Karpas-422 (cell line): ENCODE data around the gene SIVA1. TPM values are rescaled to one million over a fixed set of nuclear protein-coding genes. Genes with fewer than 3 reads are reported as not detected.

Experiments used
- DNase-seq: peaks from one replicate; pipeline ENCODE4 v3.0.0-alpha.2; 2015
- H2AFZ ChIP-seq: fragments of 200-600 bp; sonication (generic); 2 replicates; pipeline ENCODE4 v1.6.1; 2014; ENCODE audit warnings: antibody characterized with exemption, low read length, mixed read lengths
- H3K27ac ChIP-seq: fragments of 200-600 bp; sonication (generic); 2 replicates; pipeline ENCODE4 v1.5.1; 2014; ENCODE audit warnings: mild to moderate bottlenecking, low read length, moderate library complexity
- H3K27me3 ChIP-seq: fragments of 200-600 bp; sonication (generic); 2 replicates; pipeline ENCODE4 v1.6.1; 2014; ENCODE audit warnings: low read length, mixed read lengths
- H3K36me3 ChIP-seq: fragments of 200-600 bp; sonication (generic); 2 replicates; pipeline ENCODE4 v1.6.1; 2014; ENCODE audit warnings: low read length, mixed read lengths; ENCODE audit not compliant: insufficient read depth
- H3K4me1 ChIP-seq: fragments of 200-600 bp; sonication (generic); 2 replicates; pipeline ENCODE4 v1.6.1; 2014; ENCODE audit warnings: mild to moderate bottlenecking, low read length, mixed read lengths
- H3K4me2 ChIP-seq: fragments of 200-600 bp; sonication (generic); 2 replicates; pipeline ENCODE4 v1.6.1; 2014; ENCODE audit warnings: low read length, low read depth, mild to moderate bottlenecking; ENCODE audit not compliant: poor library complexity, severe bottlenecking
- H3K4me3 ChIP-seq: fragments of 200-600 bp; sonication (generic); 2 replicates; pipeline ENCODE4 v1.5.1; 2014; ENCODE audit warnings: mild to moderate bottlenecking, antibody characterized with exemption, low read length, mixed read lengths
- H3K79me2 ChIP-seq: fragments of 200-600 bp; sonication (generic); 2 replicates; pipeline ENCODE4 v1.6.1; 2014; ENCODE audit warnings: mild to moderate bottlenecking, low read length, mixed read lengths
- H3K9ac ChIP-seq: fragments of 200-600 bp; sonication (generic); 2 replicates; pipeline ENCODE4 v1.6.0; 2014; ENCODE audit warnings: low read length
- H3K9me2 ChIP-seq: fragments of 200-600 bp; sonication (generic), shearing (Covaris generic); replicated peaks from 2 replicates; pipeline ENCODE4 v1.6.0; 2014; ENCODE audit warnings: mild to moderate bottlenecking, low read length, moderate library complexity; ENCODE audit not compliant: insufficient read depth
- H3K9me3 ChIP-seq: fragments of 300-700, 200-600 bp; sonication (generic); 2 replicates; pipeline ENCODE4 v1.6.1; 2014; ENCODE audit warnings: low read length, mixed read lengths
- H4K20me1 ChIP-seq: fragments of 200-600 bp; sonication (generic); 2 replicates; pipeline ENCODE4 v1.6.1; 2014; ENCODE audit warnings: mild to moderate bottlenecking, antibody characterized with exemption, low read length, low read depth; ENCODE audit not compliant: insufficient read depth
- total RNA-seq: library from RNA; depleted of rRNA; stranded (reverse); fragments of >200 nt; shearing (Covaris generic); gene quantifications from 2 replicates; pipeline ENCODE4 v1.2.3, GENCODE V29; 2014; ENCODE audit warnings: low replicate concordance

Gene SIVA1
- total RNA-seq, 1 experiment from 2014 or later: 68.1 TPM

- Histone ChIP-seq H3K36me3 (no peaks in the 10 kb centered on the region), H3K27ac (no peak overlapping the region), H3K79me2 (no peaks in the 10 kb centered on the region), H3K9me3 (no peaks in the 10 kb centered on the region), H3K4me2 (peak overlapping the region; percentile 48), H3K9me2 (no peaks in the 10 kb centered on the region), H3K4me3 (no peak overlapping the region; the same call in 1 of the 2 replicates), H3K4me1 (peaks cover 60% of the 10 kb centered on the region), H3K9ac (peak overlapping the region; percentile 32), H2AFZ (no peak overlapping the region), H3K27me3 (no peaks in the 10 kb centered on the region), H4K20me1 (peaks cover 6% of the 10 kb centered on the region; the same call in 1 of the 2 replicates)
- DNase-seq: peak; percentile 88
These were observed 47.2 kb downstream of the SIVA1 start for GRCh38 chr14:104800015-104800770.

- Histone ChIP-seq H3K27me3 (no peaks in the 10 kb centered on the region), H4K20me1 (peaks cover 6% of the 10 kb centered on the region; the same call in 1 of the 2 replicates), H3K9me2 (no peaks in the 10 kb centered on the region), H2AFZ (peak within 1 kb of the TSS; percentile 27; the same call in 1 of the 2 replicates), H3K36me3 (no peaks in the 10 kb centered on the region), H3K4me2 (peak within 1 kb of the TSS; percentile 83), H3K4me1 (peaks cover 57% of the 10 kb centered on the region), H3K4me3 (peak within 1 kb of the TSS; percentile 75), H3K27ac (no peak within 1 kb of the TSS), H3K79me2 (no peaks in the 10 kb centered on the region), H3K9me3 (no peaks in the 10 kb centered on the region), H3K9ac (peak within 1 kb of the TSS; percentile 58)
- DNase-seq: peak; percentile 75
These were observed 48.0 kb downstream of the SIVA1 start, which contains the start of gene ZBTB42 for GRCh38 chr14:104800771-104801519. Gene ZBTB42, plus strand, starts transcription at chr14:104801101. Its CDS starts 97 bp downstream, at chr14:104801198.

- Histone ChIP-seq H2AFZ (no peak overlapping the region), H4K20me1 (peaks cover 6% of the 10 kb centered on the region; the same call in 1 of the 2 replicates), H3K9ac (peak overlapping the region; percentile 58), H3K4me3 (peak overlapping the region; percentile 75), H3K36me3 (no peaks in the 10 kb centered on the region), H3K79me2 (no peaks in the 10 kb centered on the region), H3K4me2 (peak overlapping the region; percentile 83), H3K9me3 (no peaks in the 10 kb centered on the region), H3K4me1 (peaks cover 49% of the 10 kb centered on the region), H3K27me3 (no peaks in the 10 kb centered on the region), H3K27ac (no peak overlapping the region), H3K9me2 (no peaks in the 10 kb centered on the region)
- no peak for DNase-seq
These were observed 48.8 kb downstream of the SIVA1 start for GRCh38 chr14:104801520-104802393.

- Histone ChIP-seq H3K27ac (no peak overlapping the region), H4K20me1 (peaks cover 6% of the 10 kb centered on the region; the same call in 1 of the 2 replicates), H3K9me3 (no peaks in the 10 kb centered on the region), H3K4me1 (peaks cover 43% of the 10 kb centered on the region), H3K4me2 (no peak overlapping the region), H3K27me3 (no peaks in the 10 kb centered on the region), H2AFZ (no peak overlapping the region), H3K9me2 (no peaks in the 10 kb centered on the region), H3K36me3 (no peaks in the 10 kb centered on the region), H3K79me2 (no peaks in the 10 kb centered on the region), H3K4me3 (no peak overlapping the region), H3K9ac (no peak overlapping the region)
- DNase-seq: no peak
These were observed 49.6 kb downstream of the SIVA1 start for GRCh38 chr14:104802394-104803184.

GRCh38 chr14:104803280-104803911 is 50.4 kb downstream of the SIVA1 start:
- no peaks in the 10 kb centered on the region for H3K27me3 ChIP-seq
- no peak overlapping the region for H3K9ac ChIP-seq
- no peak overlapping the region for H2AFZ ChIP-seq
- H3K9me3 ChIP-seq: no peaks in the 10 kb centered on the region
- H3K79me2 ChIP-seq: no peaks in the 10 kb centered on the region
- no peaks in the 10 kb centered on the region for H3K36me3 ChIP-seq
- H4K20me1 ChIP-seq: peaks cover 6% of the 10 kb centered on the region; the same call in 1 of the 2 replicates
- no peak for DNase-seq
- H3K4me3 ChIP-seq: no peak overlapping the region
- H3K4me2 ChIP-seq: peak overlapping the region; percentile 10
- no peaks in the 10 kb centered on the region for H3K9me2 ChIP-seq
- peaks cover 38% of the 10 kb centered on the region for H3K4me1 ChIP-seq
- no peak overlapping the region for H3K27ac ChIP-seq

GRCh38 chr14:104803912-104804410 is 51.0 kb downstream of the SIVA1 start:
- H4K20me1 ChIP-seq: peaks cover 6% of the 10 kb centered on the region; the same call in 1 of the 2 replicates
- no peaks in the 10 kb centered on the region for H3K9me3 ChIP-seq
- H3K4me3 ChIP-seq: no peak overlapping the region
- no peaks in the 10 kb centered on the region for H3K79me2 ChIP-seq
- H3K4me1 ChIP-seq: peaks cover 38% of the 10 kb centered on the region
- H3K36me3 ChIP-seq: no peaks in the 10 kb centered on the region
- H3K9me2 ChIP-seq: no peaks in the 10 kb centered on the region
- no peak overlapping the region for H2AFZ ChIP-seq
- no peak for DNase-seq
- H3K27ac ChIP-seq: no peak overlapping the region
- H3K4me2 ChIP-seq: peak overlapping the region; percentile 10
- no peaks in the 10 kb centered on the region for H3K27me3 ChIP-seq
- H3K9ac ChIP-seq: no peak overlapping the region
